NCI-H1417 treated with DMSO at 0.1 percent for 48 hours (cell line): ENCODE data around the gene KCNJ5.

Experiments
- DNase-seq: peaks from one replicate; lab custom pipeline; 2025; lab: John Stamatoyannopoulos, UW

Gene KCNJ5

GRCh38 chr11:128871168-128871610 lies 20.0 kb upstream of the KCNJ5 start:
- DNase-seq = no peak

- no peak for DNase-seq
Measured at GRCh38 chr11:128872094-128872493, 19.1 kb upstream of the KCNJ5 start.

- no peak for DNase-seq
Measured at GRCh38 chr11:128872594-128872993, 18.6 kb upstream of the KCNJ5 start.

- DNase-seq = no peak
Measured at GRCh38 chr11:128874427-128874826, 16.7 kb upstream of the KCNJ5 start.

GRCh38 chr11:128876133-128876650 lies 15.0 kb upstream of the KCNJ5 start:
- no peak for DNase-seq

- no peak for DNase-seq
Measured at GRCh38 chr11:128877726-128878125, 13.4 kb upstream of the KCNJ5 start.

GRCh38 chr11:128878455-128878854 lies 12.7 kb upstream of the KCNJ5 start:
- DNase-seq = no peak

- DNase-seq = no peak
Measured at GRCh38 chr11:128879817-128880216, 11.3 kb upstream of the KCNJ5 start.

- no peak for DNase-seq
Measured at GRCh38 chr11:128881221-128881620, 9.9 kb upstream of the KCNJ5 start.

- no peak for DNase-seq
Measured at GRCh38 chr11:128882451-128882850, 8.7 kb upstream of the KCNJ5 start.

GRCh38 chr11:128884054-128884453 lies 7.1 kb upstream of the KCNJ5 start:
- no peak for DNase-seq

- DNase-seq = peak; percentile 9
Measured at GRCh38 chr11:128884703-128885338, 6.3 kb upstream of the KCNJ5 start.

GRCh38 chr11:128886406-128887124 lies 4.6 kb upstream of the KCNJ5 start:
- no peak for DNase-seq

GRCh38 chr11:128888034-128888985 lies 2.8 kb upstream of the KCNJ5 start:
- no peak for DNase-seq

GRCh38 chr11:128889657-128890213 lies 1.4 kb upstream of the KCNJ5 start:
- no peak for DNase-seq

- no peak for DNase-seq
Measured at GRCh38 chr11:128890216-128890542, 977 bp upstream of the KCNJ5 start.

GRCh38 chr11:128891913-128892398 lies 800 bp downstream of the KCNJ5 start:
- no peak for DNase-seq

- DNase-seq = no peak
Measured at GRCh38 chr11:128892866-128893565, 1.9 kb downstream of the KCNJ5 start.

- DNase-seq = no peak
Measured at GRCh38 chr11:128893578-128894285, 2.6 kb downstream of the KCNJ5 start.

- DNase-seq = no peak
Measured at GRCh38 chr11:128894286-128894681, 3.1 kb downstream of the KCNJ5 start.

- DNase-seq = no peak
Measured at GRCh38 chr11:128894685-128895084, 3.5 kb downstream of the KCNJ5 start.
